Ascending aorta (tissue), 2 donors: Measurements from ENCODE around the gene RTL10. TPM values are rescaled to one million over a fixed set of nuclear protein-coding genes. Genes with fewer than 3 reads are reported as not detected.

Experiments
- DNase-seq, 2 donors: peaks; one replicate each; pipeline ENCODE4 v3.0.0-alpha.2; 2019; ENCODE audit warnings: low spot score in 2 of 2
- H3K27ac ChIP-seq, 2 donors: fragments of 200-600 bp; sonication (generic); one replicate each; pipeline ENCODE4 v1.5.1; 2016 to 2017; ENCODE audit warnings: mild to moderate bottlenecking in 1 of 2
- H3K27me3 ChIP-seq: fragments of 200-600 bp; sonication (generic); one replicate; pipeline ENCODE4 v1.5.1; 2017
- H3K36me3 ChIP-seq, 2 donors: fragments of 200-600 bp; sonication (generic); one replicate each; pipeline ENCODE4 v1.5.1; 2016
- H3K4me1 ChIP-seq, 2 donors: fragments of 200-600 bp; sonication (generic); one replicate each; pipeline ENCODE4 v1.5.1; 2016 to 2017; ENCODE audit warnings: mild to moderate bottlenecking in 1 of 2
- H3K4me3 ChIP-seq, 2 donors: fragments of 200-600 bp; sonication (generic); one replicate each; pipeline ENCODE4 v1.5.1; 2016 to 2017; ENCODE audit warnings: mild to moderate bottlenecking in 1 of 2
- H3K9me3 ChIP-seq, 2 donors: fragments of 200-600 bp; sonication (generic); one replicate each; pipeline ENCODE4 v1.5.1; 2016
- CTCF ChIP-seq, 3 experiments: fragments of 200-600 bp in 2 of 3; fragments of 450-650 bp in 1 of 3; sonication (generic) in 2 of 3; IDR thresholded peaks; one replicate each; pipeline ENCODE4 v1.5.1; 2016 to 2019; ENCODE audit warnings: antibody characterized with exemption in 3 of 3, mild to moderate bottlenecking in 1 of 3, moderate library complexity in 1 of 3
- intact Hi-C: fragments of 100-400 bp; cut with DNase I; formaldehyde crosslinking; loops from one replicate; pipeline ENCODE4 v1.15.1; 2023
- total RNA-seq: library from RNA; depleted of rRNA; stranded (reverse); fragments of >200 nt; gene quantifications from one replicate; pipeline ENCODE4 v1.1.0, GENCODE V29; 2016

The RTL10 gene
- total RNA-seq, 1 donor from 2014 or later: 8.8 TPM

DNA sequence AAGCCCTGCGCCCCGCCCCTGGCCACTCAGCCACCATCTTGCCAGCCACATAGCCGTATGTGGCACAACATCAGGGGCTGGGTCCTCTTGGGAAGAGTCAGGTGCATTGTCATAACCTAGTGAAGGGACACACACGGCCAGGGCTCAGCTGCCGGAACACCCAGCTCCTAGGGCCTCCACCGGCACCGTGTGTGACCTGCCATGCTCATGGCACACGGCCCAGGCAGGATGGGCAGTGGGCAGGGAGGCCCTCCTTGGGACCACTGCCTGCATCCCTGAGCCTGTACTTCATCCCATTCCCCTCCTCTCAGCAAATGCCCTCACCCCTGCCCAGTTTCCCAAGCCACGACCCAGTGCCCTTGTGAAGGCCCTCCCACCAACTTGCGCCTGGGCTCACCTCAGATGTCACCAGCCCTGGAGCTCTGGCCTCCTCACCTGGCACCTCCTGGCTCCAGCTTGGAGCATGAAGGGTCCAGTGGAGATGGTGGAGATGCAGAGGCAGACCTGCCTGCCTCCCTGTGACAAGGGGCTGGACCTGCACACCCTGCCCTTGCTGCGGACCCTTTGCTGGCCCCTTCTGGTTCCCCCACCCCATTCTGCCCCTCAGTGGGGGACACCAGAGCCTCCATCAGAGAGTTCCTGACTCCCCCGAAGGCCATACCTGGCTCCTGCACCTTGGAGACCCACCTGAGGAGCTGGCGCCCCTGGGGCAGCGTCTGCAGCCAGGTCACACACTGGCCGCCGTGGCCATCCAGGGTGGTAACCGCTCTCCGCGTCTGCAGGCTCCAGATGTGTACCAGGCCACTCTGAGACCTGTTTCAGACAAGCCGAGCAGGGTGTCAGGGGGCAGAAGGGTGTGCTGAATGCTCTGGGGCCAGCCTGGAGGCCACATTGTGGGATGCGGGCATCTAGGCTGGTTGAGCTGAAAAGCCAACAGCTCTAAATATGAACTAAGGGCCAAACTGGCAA lies 34.5 kb downstream of the RTL10 start:
- no peak overlapping the region for H3K4me3 ChIP-seq
- DNase-seq: peak in 1 of 2 donors; percentile 48
- peaks cover 0 to 6% of the 10 kb centered on the region in 2 donors for H3K36me3 ChIP-seq
- H3K27me3 ChIP-seq: no peaks in the 10 kb centered on the region
- H3K4me1 ChIP-seq: no peaks in the 10 kb centered on the region
- TF ChIP-seq CTCF (IDR thresholded peaks at IDR 0.05): no peak
- intact Hi-C loops: no loop called here
- no peaks in the 10 kb centered on the region for H3K9me3 ChIP-seq
- no peak overlapping the region for H3K27ac ChIP-seq

- Histone ChIP-seq H3K4me3 (no peak overlapping the region), H3K9me3 (no peaks in the 10 kb centered on the region), H3K4me1 (no peaks in the 10 kb centered on the region), H3K36me3 (peaks cover 0 to 6% of the 10 kb centered on the region in 2 donors), H3K27me3 (no peaks in the 10 kb centered on the region), H3K27ac (no peak overlapping the region)
- no peak for TF ChIP-seq CTCF (IDR thresholded peaks at IDR 0.05)
- intact Hi-C loops: no loop called here
- DNase-seq: peak in 1 of 2 donors; percentile 25
Measured at GRCh38 chr22:19819208-19819910, 35.3 kb downstream of the RTL10 start.

DNA sequence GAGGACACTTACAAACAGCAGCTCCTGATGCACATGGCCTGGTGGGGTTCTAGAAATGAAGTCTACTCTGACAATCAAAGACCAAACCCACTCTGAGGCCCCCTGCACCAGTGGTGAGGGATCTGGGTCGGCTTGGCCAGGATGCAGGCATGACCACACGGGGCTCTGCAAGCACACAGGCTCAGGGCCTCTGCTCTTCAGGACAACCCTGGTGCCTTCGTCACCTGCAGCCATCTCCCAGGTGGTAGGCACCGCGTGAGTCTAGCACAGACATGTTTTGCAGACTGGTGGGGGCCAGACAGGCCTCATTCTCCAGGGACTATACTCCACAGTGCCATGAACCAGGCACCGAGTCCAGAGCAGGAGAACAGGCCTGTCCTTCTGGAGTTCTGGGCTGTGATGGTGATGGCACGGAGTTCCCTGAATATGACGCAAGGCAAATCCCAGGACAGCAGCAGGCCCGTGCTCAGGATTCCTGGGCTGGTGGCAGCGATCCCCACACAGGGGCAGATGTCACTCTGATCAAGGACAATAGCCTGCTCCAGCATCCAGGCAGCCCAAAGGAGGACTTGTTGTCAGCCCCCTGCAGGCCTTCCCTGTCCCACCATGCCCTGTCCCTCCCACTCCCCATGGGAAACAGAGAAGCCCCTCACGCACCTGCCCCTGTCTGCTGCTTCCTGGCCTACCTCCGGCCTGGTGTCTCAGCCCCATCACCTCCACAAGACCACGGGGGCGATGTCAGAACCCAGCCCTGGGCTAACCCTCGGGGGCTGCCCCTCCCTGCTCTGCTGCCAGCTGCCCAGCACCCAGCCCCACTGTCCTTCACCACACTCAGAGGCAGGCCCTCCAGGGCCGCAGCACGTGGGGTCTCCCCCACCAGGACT lies 36.1 kb downstream of the RTL10 start:
- DNase-seq: no peak
- Histone ChIP-seq H3K9me3 (no peaks in the 10 kb centered on the region), H3K36me3 (peaks cover 0 to 6% of the 10 kb centered on the region in 2 donors), H3K27ac (no peak overlapping the region), H3K4me1 (no peaks in the 10 kb centered on the region), H3K27me3 (no peaks in the 10 kb centered on the region), H3K4me3 (no peak overlapping the region)
- intact Hi-C loops: no loop called here
- no peak for TF ChIP-seq CTCF (IDR thresholded peaks at IDR 0.05)

- no peaks in the 10 kb centered on the region for H3K9me3 ChIP-seq
- TF ChIP-seq CTCF (IDR thresholded peaks at IDR 0.05): no peak
Measured at GRCh38 chr22:19816372-19817119, 38.1 kb downstream of the RTL10 start.

More at GRCh38 chr22:19816372-19817119, 38.1 kb downstream of the RTL10 start:
- Histone ChIP-seq H3K4me3 (no peak overlapping the region), H3K27ac (no peak overlapping the region), H3K27me3 (no peaks in the 10 kb centered on the region), H3K4me1 (no peaks in the 10 kb centered on the region), H3K36me3 (peaks cover 0 to 6% of the 10 kb centered on the region in 2 donors)
- intact Hi-C loops: no loop called here
- no peak for DNase-seq
